HL-60 (cell line): ENCODE data around the gene A2ML1.

ENCODE experiments used
- DNase-seq, 2 experiments: peaks; one replicate each; pipeline ENCODE4 v3.0.0-alpha.2; 2010 to 2020; ENCODE audit warnings: low read depth in 1 of 2, low spot score in 1 of 2
- H3K27ac ChIP-seq: fragments of 250-450 bp; sonication (Bioruptor Pico); replicated peaks from 2 replicates; pipeline ENCODE4 v1.5.1; 2020; ENCODE audit warnings: mild to moderate bottlenecking, moderate library complexity
- H3K27me3 ChIP-seq: fragments of 250-450 bp; sonication (Bioruptor Pico); 2 replicates; pipeline ENCODE4 v1.5.1; 2021; ENCODE audit warnings: mild to moderate bottlenecking, moderate library complexity; ENCODE audit not compliant: insufficient read depth, poor library complexity, severe bottlenecking
- H3K4me3 ChIP-seq: replicated peaks from 2 replicates; pipeline ENCODE4 v1.5.1; 2011; ENCODE audit warnings: mild to moderate bottlenecking, control low read depth, low read length; ENCODE audit not compliant: insufficient read depth
- CTCF ChIP-seq: IDR thresholded peaks from one replicate; pipeline ENCODE4 v1.5.1; 2011; ENCODE audit warnings: low read length, control low read depth, inconsistent platforms; ENCODE audit not compliant: insufficient read depth
- GABPA ChIP-seq: IDR thresholded peaks from 2 replicates; pipeline ENCODE4 v1.6.1; 2012; ENCODE audit warnings: low read depth
- POLR2AphosphoS5 ChIP-seq: IDR thresholded peaks from 2 replicates; pipeline ENCODE4 v1.6.1; 2012; ENCODE audit warnings: low read depth
- REST ChIP-seq: IDR thresholded peaks from 2 replicates; pipeline ENCODE4 v1.6.1; 2012; ENCODE audit warnings: low read depth; ENCODE audit not compliant: insufficient replicate concordance
- SPI1 ChIP-seq: IDR thresholded peaks from 2 replicates; pipeline ENCODE4 v1.6.1; 2012; ENCODE audit warnings: low read depth, mild to moderate bottlenecking, borderline replicate concordance

A2ML1 gene

DNA sequence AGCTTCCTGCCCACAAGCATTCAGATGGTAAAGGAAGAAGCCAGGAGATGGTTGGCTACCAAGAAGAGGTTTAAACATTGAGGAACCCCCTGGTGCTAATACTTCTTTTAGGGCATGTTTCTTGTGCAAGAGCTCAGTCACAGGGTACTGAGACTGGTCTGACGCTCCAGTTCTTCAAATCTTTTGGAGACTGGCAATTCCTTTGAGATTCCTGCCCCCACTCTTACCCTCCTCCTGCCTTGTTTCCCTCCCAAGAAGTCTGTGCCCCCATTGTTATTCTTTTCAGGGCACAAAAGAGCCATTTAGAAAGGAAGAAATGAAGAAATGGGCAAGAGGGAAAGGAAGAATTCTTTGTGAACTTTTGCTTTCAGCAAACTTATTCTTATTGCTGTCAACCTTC lies 11.8 kb downstream of the A2ML1 start:
- Histone ChIP-seq H3K4me3 (no peak overlapping the region), H3K27ac (no peak overlapping the region), H3K27me3 (no peaks in the 10 kb centered on the region)
- no peak for TF ChIP-seq GABPA
- no peak for DNase-seq

DNA sequence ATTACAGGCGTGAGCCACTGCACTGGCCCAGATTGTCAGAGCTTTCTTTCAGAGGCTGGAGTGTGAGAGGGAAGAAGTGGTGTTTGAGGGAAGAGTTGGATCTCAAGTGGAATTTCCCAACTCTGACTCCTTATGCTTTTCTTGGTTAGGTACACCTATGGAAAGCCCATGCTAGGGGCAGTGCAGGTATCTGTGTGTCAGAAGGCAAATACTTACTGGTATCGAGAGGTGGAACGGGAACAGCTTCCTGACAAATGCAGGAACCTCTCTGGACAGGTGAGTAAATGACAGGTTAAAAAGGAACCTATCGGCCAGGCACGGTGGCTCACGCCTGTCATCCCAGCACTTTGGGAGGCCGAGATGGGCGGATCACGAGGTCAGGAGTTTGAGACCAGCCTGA lies 14.9 kb downstream of the A2ML1 start:
- no peak overlapping the region for H3K27ac ChIP-seq
- DNase-seq, result no peak
- H3K4me3 ChIP-seq, result no peak overlapping the region
- no peak for TF ChIP-seq CTCF
- TF ChIP-seq GABPA, result no peak
- H3K27me3 ChIP-seq, result peaks cover 4% of the 10 kb centered on the region

DNA sequence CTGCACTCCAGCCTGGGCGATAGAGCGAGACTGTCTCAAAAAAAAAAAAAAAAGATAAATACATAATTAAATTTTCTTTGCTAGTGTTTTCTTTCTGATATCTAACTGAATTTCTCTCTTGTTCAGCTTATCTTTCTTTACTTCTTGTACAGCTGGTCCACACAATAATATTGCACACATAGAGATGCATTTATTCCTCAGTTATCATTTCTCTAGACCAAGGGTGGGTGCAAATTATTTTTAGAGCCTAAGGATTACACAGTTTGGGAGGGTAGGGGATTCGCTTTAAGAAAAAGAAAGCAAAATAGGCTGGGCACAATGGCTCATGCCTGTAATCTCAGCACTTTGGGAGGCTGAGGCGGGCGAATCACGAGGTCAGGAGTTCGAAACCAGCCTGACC lies 17.9 kb downstream of the A2ML1 start:
- no peak overlapping the region for H3K4me3 ChIP-seq
- no peak overlapping the region for H3K27ac ChIP-seq
- peaks cover 4% of the 10 kb centered on the region for H3K27me3 ChIP-seq
- TF ChIP-seq POLR2AphosphoS5 (no peak), GABPA (no peak), SPI1 (no peak), CTCF (no peak), REST (no peak)
- DNase-seq, result no peak

GRCh38 chr12:8840938-8841633 lies 18.7 kb downstream of the A2ML1 start:
- no peak for DNase-seq
- Histone ChIP-seq H3K4me3 (no peak overlapping the region), H3K27ac (no peak overlapping the region), H3K27me3 (peaks cover 4% of the 10 kb centered on the region)
- no peak for TF ChIP-seq GABPA
- TF ChIP-seq REST, result no peak
- TF ChIP-seq POLR2AphosphoS5, result no peak
- no peak for TF ChIP-seq SPI1
- TF ChIP-seq CTCF, result no peak
